Measurements from ENCODE around the gene MCHR2.

DNA sequence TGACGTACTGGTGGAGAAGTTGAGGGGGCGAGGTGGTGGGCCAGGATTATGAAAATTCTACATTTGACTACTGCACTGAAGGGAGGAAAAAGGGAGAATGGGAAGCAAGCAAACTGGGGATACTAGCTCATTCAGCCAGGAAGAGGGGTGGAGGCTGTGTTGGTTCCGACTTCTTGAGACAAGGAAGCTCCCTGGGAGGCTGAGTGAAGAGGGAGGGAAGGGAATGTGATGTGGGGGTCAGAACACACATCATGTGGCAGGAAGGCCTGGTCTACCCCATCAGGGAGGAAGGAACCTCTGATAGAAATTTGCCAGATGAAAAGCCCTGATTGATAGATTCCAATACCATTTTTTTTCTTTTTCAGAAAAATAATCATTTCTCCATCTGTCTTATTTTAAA lies 28.8 kb upstream of the MCHR2 start:
- TF ChIP-seq, protein P1, sequence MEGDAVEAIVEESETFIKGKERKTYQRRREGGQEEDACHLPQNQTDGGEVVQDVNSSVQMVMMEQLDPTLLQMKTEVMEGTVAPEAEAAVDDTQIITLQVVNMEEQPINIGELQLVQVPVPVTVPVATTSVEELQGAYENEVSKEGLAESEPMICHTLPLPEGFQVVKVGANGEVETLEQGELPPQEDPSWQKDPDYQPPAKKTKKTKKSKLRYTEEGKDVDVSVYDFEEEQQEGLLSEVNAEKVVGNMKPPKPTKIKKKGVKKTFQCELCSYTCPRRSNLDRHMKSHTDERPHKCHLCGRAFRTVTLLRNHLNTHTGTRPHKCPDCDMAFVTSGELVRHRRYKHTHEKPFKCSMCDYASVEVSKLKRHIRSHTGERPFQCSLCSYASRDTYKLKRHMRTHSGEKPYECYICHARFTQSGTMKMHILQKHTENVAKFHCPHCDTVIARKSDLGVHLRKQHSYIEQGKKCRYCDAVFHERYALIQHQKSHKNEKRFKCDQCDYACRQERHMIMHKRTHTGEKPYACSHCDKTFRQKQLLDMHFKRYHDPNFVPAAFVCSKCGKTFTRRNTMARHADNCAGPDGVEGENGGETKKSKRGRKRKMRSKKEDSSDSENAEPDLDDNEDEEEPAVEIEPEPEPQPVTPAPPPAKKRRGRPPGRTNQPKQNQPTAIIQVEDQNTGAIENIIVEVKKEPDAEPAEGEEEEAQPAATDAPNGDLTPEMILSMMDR (IDR thresholded peaks at IDR 0.05) = no peak
- no peak for TF ChIP-seq POLR2A (IDR thresholded peaks at IDR 0.05)

All from lower leg skin (tissue), 3 donors.